ENCODE results near the gene PTPRD. TPM values are rescaled to one million over a fixed set of nuclear protein-coding genes. Genes with fewer than 3 reads are reported as not detected.
"Not testable (repeated sequence)": the region's sequence is repeated elsewhere in the genome, so short reads cannot be mapped to it uniquely, and the experiment has no call there.

PTPRD gene
- total RNA-seq, 1 donor from 2014 or later, result 15.6 TPM

GRCh38 chr9:8706998-8707397 is 1905.8 kb downstream of the PTPRD start:
- no peaks in the 10 kb centered on the region for H3K27me3 ChIP-seq (ENCODE audit: low read depth)
- H3K9me3 ChIP-seq (replicated peaks), result no peaks in the 10 kb centered on the region
- H3K4me1 ChIP-seq, result no peaks in the 10 kb centered on the region
- H3K36me3 ChIP-seq, result no peaks in the 10 kb centered on the region
- H3K4me3 ChIP-seq, result no peak overlapping the region
- intact Hi-C loops (cut with micrococcal nuclease), result no loop called here
- H3K27ac ChIP-seq (replicated peaks), result no peak overlapping the region
- no peak for DNase-seq
- TF ChIP-seq CTCF (IDR thresholded peaks at IDR 0.05; ENCODE audit: borderline replicate concordance), result no peak

- H3K9me3 ChIP-seq (replicated peaks), result no peaks in the 10 kb centered on the region
- H3K27me3 ChIP-seq (ENCODE audit: low read depth), result no peaks in the 10 kb centered on the region
- H3K36me3 ChIP-seq, result no peaks in the 10 kb centered on the region
- no peaks in the 10 kb centered on the region for H3K4me1 ChIP-seq
- no peak overlapping the region for H3K4me3 ChIP-seq
- intact Hi-C loops (cut with micrococcal nuclease), result no loop called here
- DNase-seq, result no peak
- no peak overlapping the region for H3K27ac ChIP-seq (replicated peaks)
- no peak for TF ChIP-seq CTCF (IDR thresholded peaks at IDR 0.05; ENCODE audit: borderline replicate concordance)
These were observed 1906.3 kb downstream of the PTPRD start for GRCh38 chr9:8706531-8706930.

GRCh38 chr9:8705861-8706260 is 1906.9 kb downstream of the PTPRD start:
- H3K4me3 ChIP-seq, result no peak overlapping the region
- H3K9me3 ChIP-seq (replicated peaks), result no peaks in the 10 kb centered on the region
- DNase-seq, result no peak
- intact Hi-C loops (cut with micrococcal nuclease), result no loop called here
- H3K36me3 ChIP-seq, result no peaks in the 10 kb centered on the region
- no peak overlapping the region for H3K27ac ChIP-seq (replicated peaks)
- no peak for TF ChIP-seq CTCF (IDR thresholded peaks at IDR 0.05; ENCODE audit: borderline replicate concordance)
- no peaks in the 10 kb centered on the region for H3K27me3 ChIP-seq (ENCODE audit: low read depth)
- H3K4me1 ChIP-seq, result no peaks in the 10 kb centered on the region

DNA sequence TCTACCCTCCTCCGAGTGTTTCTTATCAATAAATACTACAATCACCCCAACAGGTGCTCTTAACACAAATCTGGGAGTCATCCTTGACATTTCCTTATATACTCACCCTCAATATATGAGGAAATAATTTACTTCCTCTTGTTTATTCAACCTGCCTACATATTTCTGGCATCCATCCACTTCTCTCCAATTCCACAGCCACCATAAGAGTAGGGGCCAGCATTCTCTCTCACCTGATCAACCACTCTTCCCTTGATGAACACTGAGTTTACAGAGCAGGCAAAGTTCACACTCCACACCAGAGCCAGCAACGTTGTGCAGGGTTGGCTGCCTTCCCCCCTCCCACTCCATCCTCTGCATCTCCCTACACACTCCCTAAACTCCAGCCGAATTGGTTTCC is 1908.9 kb downstream of the PTPRD start:
- Histone ChIP-seq H3K4me1 (no peaks in the 10 kb centered on the region), H3K27me3 (ENCODE audit: low read depth) (no peaks in the 10 kb centered on the region), H3K4me3 (no peak overlapping the region), H3K36me3 (no peaks in the 10 kb centered on the region), H3K27ac (replicated peaks) (no peak overlapping the region), H3K9me3 (replicated peaks) (no peaks in the 10 kb centered on the region)
- no peak for DNase-seq
- TF ChIP-seq CTCF (IDR thresholded peaks at IDR 0.05; ENCODE audit: borderline replicate concordance), result no peak
- intact Hi-C loops (cut with micrococcal nuclease), result no loop called here

GRCh38 chr9:8701904-8702303 is 1910.9 kb downstream of the PTPRD start:
- TF ChIP-seq CTCF (IDR thresholded peaks at IDR 0.05; ENCODE audit: borderline replicate concordance), result no peak
- DNase-seq, result no peak
- H3K27me3 ChIP-seq (ENCODE audit: low read depth), result no peaks in the 10 kb centered on the region
- H3K9me3 ChIP-seq (replicated peaks), result no peaks in the 10 kb centered on the region
- no peaks in the 10 kb centered on the region for H3K4me1 ChIP-seq
- H3K4me3 ChIP-seq, result no peak overlapping the region
- no peak overlapping the region for H3K27ac ChIP-seq (replicated peaks)
- intact Hi-C loops (cut with micrococcal nuclease), result no loop called here
- no peaks in the 10 kb centered on the region for H3K36me3 ChIP-seq

GRCh38 chr9:8697565-8697964 is 1915.2 kb downstream of the PTPRD start:
- H3K27me3 ChIP-seq (ENCODE audit: low read depth); intact Hi-C loops (cut with micrococcal nuclease); H3K4me3 ChIP-seq; H3K4me1 ChIP-seq; H3K9me3 ChIP-seq (replicated peaks); DNase-seq; H3K27ac ChIP-seq (replicated peaks); H3K36me3 ChIP-seq: not testable (repeated sequence)
